HG03095 (cell line): ENCODE results near the gene HOXD4.

Experiments used
- ATAC-seq: cut with Tn5 transposase; IDR thresholded peaks from one replicate; pipeline ENCODE4 v1.9.1; 2021; ENCODE audit warnings: moderate library complexity; ENCODE audit not compliant: unreplicated experiment

Gene HOXD4

DNA sequence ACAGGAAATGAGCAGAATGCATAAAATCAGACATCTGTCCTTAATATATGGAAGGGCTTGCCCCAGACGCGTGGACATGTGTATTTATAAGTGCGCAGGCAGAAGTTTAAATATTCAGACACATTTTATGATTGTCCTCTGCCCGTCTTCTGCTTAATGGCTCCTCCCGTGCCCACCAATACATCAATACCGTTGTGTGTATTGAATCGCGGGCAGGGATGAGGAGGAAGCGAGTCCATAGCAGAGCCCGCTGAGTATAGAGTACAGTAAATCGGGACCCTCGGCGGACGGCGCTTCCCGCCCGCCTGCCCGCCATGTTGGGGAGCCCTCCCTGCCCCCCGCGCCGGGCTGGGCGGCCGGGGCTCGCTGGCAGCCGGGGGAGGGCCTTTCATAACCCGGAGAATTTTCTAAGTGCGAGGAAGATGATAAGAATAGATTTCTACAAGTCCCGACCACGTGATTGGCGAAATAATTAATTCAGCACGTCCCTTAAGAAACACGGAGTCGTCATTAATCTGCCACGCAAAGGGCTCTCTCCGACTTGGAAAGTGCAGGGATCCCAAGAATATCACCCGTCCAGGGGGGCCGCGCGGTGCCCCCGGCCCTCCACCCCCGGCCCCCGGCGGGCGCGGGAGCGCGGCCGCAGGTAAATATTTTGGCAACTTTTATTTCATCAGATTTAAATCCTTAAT lies 5.6 kb downstream of the HOXD4 start, which contains the start of gene HOXD3:
HOXD3 (plus strand) TSS at position 501 of the 692 bp plus-strand sequence. CDS start 11,808 bp downstream, outside the sequence.
- ATAC-seq: no peak

DNA sequence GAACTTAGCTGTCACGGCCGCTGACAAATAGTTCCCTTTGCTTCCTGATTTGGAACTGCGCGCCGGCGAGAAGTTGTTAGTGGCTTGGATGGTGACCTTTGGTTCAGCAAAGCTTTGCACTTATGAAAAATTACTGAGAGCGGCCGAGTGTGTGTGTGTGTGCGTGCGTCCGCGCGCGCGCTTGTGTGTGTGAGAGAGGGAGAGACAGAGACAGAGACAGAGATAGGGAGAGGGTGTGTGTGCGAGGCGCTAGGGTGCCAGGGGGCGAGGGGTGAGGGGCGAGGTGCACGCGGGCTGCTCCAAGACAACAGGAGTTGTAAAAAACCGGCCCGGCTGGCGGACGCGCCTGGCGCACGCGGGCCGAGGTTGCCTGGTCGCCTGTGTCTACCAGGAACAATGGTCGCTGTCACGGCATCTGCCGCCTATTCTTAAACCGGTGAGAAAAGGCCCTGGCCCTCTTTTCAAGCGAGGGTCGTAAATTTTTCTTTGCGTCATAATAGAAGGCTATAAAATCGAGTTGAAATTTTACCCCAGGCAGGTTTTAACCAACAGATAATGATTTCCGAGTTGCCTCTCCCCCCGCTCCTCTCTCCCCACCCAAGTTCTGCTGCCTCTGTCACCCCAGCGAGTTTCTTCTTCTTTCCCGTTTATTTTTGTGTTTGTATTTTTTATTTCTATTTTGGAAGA lies 6.3 kb downstream of the HOXD4 start:
- ATAC-seq: no peak

- ATAC-seq: no peak
Observed at GRCh38 chr2:176158186-176158591, 6.8 kb downstream of the HOXD4 start.

GRCh38 chr2:176158855-176159662 lies 7.7 kb downstream of the HOXD4 start:
- ATAC-seq: no peak

DNA sequence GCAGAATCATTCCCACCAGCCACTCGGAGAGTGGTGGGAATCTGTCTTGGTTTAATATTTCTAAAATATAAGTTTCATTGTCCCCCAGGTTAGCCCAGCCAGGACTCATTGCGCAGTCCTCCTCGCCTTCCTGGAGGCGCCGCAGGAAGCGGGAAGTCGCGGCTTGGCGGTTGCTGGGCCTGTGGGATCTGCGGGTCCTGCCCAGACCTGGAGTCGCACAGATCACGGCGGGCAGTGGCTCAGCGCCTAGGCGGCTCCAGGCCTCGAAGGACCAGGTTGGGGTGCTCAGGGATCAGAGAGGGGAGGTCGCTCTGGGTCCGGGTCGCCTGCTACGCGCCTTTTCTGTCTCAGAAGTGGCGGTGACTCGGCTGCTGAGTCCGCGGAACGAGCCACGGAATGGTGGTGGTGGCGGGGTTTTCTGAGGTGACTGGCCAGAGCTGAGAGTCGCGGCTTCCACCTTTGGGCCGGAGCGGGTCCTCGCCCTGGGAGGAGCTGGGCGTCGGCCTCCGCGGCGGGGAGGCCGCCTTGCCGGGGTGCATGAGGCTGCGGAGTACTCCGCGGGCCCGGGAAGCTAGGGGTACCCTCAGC lies 8.4 kb downstream of the HOXD4 start:
- ATAC-seq: no peak

GRCh38 chr2:176160251-176160985 lies 9.1 kb downstream of the HOXD4 start:
- ATAC-seq: no peak

- ATAC-seq: no peak
Observed at GRCh38 chr2:176160986-176161824, 9.9 kb downstream of the HOXD4 start.

DNA sequence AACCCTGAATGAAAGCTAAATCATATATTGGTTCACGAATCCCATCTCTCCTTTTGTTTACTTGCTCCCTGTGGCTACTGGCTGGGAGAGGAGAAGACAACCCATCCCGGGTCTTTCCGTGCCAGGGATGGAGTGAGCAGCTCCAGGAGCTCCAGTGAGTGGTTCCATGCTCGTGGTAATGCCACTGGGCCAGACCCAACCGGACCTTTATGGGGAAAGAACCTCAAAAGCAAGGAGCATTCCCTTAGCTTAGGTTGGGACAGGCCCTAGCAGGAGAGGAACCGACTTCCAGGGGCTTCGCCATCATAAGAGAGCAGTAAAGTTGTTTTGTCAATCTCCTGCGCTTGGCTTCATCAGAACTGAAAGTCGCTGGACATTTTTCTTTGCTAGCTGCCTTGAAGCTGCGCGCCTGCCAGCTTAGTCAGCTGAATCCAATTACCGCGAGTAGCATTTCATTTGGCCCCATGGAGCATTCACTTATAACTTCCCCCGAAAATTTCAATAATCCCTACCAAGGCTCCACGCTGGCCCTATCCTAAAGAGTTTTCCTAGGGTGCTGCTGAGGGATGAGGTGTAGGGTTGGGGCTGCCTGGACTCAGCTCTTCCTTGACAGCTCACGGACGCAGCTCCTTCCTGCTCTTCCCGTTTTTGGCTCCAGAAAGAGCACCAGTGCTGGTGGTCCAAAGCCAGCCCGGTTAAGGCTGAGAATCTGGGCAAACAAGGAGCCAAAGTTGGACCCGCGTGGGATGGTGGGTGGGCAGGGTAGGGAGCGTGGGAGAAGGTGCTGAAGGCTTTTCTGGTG lies 10.7 kb downstream of the HOXD4 start:
- ATAC-seq: no peak

DNA sequence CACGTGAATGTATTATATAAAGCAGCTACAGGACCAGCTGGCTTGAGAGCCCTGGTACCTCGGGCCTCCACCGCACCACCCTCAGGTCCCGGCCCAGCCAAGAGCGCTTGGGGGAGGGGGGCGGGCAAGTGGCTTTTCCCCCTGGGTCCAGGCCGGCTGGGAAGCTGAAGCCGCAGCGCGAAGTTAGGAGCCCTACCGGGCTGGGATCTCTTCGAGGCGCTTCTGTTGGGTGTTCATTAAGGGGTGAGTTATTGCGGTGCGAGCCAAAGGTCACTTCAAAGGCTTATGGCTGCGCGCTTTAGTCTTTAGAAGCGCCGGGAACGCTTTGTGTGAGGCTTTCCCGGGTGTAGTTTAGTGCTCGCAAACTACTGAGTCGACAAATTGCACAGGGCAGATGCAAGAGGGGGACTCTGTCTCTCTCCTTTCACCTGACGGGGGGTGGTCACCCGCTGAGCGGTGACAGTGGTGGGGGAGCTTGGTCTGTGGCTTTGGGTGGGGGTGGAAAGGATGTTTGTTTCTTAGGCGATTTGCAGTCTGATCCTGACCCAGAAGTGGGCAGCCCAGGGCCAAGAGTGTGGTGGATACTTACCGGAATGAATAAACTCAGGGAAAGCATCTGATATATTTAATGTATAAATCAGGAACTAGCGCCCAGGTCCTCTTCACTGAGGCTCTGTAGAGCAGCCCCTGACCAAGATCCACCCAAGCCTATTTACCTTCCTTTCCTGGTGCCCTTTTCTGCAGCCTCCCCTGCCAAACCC lies 11.7 kb downstream of the HOXD4 start:
- no peak for ATAC-seq

DNA sequence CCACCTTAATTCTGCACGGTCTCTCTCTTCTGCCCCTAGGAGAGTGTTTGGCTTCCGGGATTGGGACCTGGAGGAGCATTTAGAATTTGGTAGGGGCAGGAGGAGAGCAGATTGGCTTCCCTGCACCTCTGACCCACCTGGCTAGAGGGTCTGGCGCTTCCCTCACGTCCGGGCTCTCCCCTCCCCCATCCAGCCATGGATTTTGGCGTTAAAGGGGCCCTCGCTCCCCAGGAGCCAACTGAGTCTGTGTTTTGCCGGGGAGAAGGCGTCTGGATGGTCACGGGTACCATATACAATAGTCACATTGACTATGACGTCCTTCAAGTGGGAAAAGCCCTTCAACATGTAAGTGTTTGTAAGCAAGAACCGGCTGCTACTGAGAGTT lies 12.3 kb downstream of the HOXD4 start:
- no peak for ATAC-seq

DNA sequence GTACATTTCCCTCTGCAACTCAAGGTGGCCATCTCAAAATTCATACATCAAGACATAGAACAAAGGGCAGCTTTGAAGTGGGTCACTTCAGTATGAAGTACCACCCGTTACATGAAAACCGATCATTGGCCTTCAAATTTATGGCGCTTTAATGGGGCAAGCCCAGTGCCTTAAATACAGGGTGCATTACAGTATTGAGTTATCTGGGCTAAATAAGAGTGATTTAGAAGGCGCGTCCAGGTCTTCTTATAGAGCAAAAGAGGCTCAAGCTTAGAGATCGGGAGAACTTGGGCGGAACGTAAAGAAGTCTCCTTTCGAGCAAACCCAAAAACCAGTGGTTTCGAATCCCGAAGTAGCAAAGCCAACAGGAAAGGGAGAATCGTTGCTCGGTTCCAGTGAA lies 12.9 kb downstream of the HOXD4 start:
- no peak for ATAC-seq

DNA sequence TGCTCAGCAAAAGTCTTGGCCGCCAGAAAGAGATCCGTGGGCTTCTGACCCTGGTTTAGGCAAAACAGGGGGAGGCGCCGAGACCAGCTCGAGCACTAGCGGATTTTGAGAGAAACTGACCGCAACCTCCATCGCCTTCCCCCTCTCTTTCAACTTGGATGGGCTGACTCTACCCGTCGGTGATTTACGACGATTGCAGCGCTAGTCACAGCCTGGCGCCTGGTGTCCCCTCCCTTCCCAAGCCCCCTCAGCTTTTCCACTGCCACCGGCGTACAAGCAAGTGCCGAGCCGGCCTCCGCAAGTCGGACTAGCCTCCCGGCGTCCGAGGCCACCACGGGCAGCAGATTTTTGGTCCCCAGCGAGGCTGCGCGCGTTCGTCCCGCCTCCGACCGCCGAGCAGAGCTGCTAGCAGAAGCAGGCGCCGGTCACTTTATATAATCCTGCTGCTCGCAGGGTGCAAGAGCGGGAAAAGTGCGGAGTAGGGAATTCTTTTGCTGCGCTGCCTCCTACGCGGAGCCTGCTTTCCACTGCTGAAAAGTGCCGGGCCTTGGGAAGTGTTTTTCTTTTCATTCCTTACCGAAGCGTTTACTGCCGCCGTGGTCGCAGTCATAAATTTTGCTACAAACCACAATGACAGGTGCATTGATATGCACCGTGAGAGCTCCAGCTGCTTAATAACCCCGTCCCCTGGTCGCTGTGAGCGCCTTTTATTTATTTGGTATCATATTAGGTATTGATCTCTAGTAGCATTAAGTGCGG lies 13.4 kb downstream of the HOXD4 start:
- no peak for ATAC-seq

DNA sequence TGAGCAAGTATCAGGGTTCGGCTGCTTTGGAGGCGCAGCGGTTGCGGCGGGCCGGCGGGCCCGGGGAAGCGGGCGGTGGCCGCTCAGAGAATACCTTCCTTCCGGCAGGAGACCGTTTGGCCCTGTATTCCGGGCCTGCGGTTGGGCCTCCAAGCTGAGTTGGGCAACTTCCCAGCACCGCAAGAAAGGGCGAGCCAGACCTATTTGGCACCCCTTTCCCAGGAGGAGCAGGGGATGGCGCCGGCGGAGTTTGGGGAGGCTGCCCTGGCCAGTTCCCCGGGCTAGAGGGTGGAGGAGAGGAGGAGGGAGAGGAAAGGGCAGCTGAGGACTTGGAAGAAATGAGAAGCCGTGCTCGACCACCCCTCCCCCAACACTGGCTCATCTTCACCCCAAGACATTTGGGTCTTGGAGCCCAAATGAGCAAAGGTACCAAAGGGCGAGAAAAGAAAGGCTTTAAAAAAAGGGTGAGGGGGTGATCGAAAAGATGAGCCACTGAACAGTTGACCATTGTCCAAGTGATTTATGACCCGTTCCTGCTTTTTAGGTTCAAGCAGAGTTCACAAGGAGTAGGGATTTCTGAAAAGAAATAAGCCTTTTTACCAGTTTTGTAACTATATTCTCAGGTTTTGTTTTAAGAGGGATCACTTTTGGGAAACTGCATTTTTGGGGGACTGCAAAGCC lies 14.2 kb downstream of the HOXD4 start:
- no peak for ATAC-seq

GRCh38 chr2:176166272-176166671 lies 14.9 kb downstream of the HOXD4 start:
- no peak for ATAC-seq

DNA sequence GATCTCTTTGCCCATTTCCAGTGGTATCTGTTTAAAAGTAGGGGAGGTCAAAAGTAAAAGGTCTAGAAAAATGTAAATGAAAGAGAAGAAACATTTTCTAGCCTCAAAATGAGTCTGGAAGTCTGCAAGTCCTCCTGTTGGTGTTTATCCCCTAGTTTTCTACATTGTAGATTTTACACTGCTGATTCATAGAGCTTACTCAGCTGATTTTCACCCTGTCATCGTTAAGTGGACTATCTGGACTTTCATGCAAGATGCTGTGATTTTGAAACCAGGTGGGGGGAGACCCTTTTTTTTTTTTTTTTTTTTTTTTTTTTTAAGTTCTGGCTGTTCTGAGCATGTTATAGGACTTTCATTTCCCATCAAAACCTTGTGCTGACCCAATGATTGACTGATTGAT lies 16.0 kb downstream of the HOXD4 start:
- ATAC-seq: no peak

DNA sequence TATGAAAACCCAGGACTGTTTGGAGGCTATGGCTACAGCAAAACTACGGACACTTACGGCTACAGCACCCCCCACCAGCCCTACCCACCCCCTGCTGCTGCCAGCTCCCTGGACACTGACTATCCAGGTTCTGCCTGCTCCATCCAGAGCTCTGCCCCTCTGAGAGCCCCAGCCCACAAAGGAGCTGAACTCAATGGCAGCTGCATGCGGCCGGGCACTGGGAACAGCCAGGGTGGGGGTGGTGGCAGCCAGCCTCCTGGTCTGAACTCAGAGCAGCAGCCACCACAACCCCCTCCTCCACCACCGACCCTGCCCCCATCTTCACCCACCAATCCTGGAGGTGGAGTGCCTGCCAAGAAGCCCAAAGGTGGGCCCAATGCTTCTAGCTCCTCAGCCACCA lies 17.8 kb downstream of the HOXD4 start:
- no peak for ATAC-seq

GRCh38 chr2:176169711-176170110 lies 18.4 kb downstream of the HOXD4 start:
- no peak for ATAC-seq
